ENCODE measurements around the gene AASDH.
"Not testable (repeated sequence)": the region's sequence is repeated elsewhere in the genome, so short reads cannot be mapped to it uniquely, and the experiment has no call there.

Gene AASDH

DNA sequence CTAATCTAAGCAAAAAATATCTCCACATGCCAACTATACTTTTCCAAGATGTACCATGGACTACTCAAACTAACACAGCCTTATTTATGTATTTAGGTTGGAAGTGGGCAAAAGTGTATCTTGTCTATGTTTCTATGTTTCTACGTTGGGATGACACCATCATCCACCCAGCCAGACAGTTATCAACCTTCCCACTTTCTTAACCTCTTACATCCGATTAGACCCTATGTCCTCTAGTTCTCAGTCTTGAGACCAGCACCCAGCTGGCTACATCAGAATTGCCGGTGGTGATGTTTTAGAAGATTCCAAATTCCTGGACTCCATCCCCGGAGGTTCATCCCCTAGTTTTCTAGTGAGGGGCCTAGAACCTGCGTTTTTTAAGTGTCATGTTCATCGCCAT is 1.0 kb upstream of the AASDH start:
- DNase-seq, result no peak

DNA sequence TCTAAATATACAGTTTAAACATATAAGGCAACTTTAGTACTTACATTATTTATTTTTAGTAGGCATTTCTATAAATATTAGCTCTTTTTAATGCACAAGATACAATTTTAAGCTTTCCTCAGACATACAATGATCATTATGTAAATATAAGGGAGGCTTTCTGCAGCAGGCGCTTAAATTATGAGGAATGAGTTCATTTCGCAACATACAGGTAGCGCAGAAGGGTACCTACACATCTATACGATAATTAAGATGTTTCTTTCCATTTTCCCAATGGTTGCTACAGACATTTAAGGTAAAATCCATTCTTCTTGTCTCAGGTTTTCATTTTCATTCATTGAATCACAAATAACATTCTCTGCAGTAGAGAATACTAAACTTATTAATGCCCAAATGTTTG is 1.2 kb downstream of the AASDH start:
- no peak for DNase-seq

DNA sequence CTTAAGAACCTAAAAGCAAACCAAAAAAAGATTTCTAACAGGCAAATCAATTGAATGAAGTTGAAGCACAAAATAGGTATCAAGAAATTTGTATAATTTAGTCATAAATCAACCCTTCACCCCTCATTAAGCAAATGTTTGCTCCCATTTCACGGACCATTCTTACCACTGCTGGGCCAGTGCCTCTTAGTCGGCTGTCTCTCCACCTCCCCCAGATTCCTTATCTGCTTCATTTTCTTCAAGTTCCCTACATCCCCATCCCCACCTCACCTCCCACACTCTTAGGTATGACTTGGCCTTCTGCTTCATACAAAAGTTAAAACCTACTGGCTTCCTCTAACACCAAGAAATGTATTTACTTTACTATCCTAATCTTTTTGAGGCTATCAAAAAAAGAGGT is 11.8 kb downstream of the AASDH start:
- DNase-seq, result no peak

DNA sequence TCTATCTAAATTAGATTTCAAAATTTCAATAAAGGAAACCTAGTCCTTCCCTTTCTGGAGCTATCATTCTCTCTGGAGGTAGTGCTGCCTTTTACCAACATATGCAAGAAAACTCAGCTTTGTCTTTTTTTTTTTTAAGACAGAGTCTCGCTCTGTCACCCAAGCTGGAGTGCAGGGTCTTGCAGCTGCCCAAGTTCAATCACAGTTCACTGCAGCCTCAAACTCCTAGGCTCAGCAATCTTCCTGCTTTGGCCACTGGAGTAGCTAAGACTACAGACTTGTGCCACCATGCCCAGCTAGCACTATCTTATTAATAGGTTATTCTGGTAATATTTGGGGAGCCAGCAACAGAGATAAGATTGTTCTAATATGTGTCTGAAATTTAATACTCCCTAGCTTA is 12.3 kb downstream of the AASDH start:
- no peak for DNase-seq

DNA sequence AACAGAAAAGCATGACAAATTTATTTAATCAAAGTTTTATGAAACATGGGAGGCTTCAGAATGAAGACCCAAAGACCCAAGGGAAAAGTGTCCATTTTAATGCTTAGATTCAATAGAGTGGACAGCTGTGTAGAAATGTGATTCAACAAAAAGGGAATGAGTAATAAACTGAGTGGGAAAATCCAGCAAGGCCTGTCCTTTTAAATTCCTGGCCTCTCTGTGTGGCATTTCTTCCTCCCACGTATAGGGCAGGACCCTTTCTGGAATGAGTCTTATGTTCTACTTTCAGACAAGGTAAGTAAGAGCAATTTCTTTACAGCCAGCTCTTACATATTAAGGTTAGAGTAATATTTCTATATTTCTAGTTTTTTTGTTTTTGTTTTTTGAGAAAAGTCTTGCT is 14.5 kb downstream of the AASDH start:
- DNase-seq, result no peak

DNA sequence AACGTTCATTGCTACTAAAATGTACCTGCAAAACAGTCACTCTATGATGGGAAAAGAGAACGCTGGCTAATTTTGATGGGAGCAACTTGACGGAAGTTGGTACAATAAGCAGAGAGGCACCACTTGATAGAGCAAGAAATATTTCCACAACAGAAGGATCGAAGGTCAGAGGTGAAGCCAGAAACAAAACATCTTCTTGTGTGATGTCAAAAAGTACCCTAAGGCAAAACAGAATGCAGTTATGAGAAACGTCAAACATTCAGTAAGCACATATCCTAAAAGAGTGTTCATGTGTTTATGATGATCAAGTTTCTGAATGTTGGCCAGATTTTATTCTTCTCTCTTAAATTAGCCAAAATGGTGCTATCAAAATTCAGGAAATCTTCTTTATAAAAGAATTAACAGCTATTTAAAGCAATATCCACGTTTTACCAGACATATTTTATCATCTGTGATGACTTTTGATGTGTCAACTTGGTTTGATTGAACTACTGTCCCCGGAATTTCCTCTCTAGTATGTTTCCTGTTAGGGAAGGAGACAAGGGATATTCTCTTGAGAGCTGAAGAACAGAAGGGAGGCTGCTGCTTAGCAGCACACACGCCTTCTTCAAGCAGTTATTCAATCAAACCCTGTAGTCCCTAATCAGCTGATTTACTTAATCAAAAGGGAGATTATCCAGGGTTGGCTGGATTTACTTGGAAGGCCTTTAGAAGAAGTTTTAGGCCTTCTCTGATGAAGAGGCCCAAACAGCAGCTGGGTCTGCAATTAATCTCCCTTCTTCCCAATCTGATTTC is 15.7 kb downstream of the AASDH start:
- no peak for DNase-seq

DNA sequence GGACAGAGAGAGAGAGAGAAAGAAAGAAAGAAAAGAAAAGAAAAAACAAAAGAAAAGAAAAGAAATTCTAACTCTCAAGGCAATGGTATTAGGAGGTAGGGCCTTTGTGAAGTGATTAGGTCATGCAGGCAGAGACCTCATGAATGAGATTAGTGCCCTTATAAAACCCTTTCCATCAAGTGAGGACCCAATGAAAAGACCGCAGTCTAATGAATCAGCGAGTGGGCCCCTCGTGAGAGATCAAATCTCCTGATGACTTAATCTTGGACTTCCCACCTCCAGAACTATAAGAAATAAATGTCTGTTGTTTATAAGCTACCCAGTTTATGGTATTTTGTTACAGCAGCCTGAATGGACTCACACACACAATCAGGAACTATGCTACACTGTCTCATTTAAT is 16.9 kb downstream of the AASDH start:
- no peak for DNase-seq

DNA sequence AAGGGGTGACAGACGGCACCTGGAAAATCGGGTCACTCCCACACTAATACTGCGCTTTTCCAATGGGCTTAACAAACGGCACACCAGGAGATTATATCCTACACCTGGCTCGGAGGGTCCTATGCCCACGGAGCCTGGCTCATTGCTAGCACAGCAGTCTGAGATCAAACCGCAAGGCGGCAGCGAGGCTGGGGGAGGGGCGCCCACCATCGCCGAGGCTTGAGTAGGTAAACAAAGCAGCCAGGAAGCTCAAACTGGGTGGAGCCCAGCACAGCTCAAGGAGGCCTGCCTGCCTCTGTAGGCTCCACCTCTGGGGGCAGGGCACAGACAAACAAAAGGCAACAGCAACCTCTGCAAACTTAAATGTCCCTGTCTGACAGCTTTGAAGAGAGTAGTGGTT is 24.3 kb downstream of the AASDH start:
- not testable (repeated sequence) for DNase-seq

DNA sequence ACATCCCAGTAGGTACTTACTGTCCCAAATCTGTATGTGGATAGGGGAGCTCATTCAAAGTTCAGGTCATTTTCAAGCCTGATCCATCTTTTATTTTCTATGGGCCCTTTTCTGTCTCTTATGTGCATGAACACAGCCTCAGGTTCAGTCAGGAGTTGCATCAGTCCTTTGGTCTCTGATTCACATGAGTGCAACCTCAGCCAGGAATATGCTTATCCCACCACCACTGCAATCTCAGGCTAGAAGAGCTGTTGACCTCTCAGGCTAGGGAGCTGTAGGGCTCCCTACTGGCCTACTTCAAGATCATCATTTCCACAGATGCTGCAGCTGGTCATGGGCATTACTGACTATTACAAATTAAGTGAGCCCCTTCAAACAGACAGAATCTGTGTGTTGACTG is 27.2 kb downstream of the AASDH start:
- DNase-seq, result no peak

DNA sequence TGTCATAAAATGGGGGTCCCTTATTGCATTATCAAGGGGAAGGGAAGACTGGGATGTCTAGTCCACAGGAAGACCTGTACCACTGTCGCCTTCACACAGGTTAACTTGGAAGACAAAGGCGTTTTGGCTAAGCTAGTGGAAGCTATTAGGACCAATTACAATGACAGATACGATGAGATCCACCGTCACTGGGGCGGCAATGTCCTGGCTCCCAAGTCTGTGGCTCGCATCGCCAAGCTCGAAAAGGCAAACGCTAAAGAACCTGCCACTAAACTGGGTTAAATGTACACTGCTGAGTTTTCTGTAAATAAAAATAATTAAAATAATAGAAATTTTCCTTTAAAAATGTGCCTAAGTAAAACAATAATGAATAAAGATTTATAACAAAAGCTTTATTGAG is 30.6 kb downstream of the AASDH start:
- DNase-seq, result no peak

DNA sequence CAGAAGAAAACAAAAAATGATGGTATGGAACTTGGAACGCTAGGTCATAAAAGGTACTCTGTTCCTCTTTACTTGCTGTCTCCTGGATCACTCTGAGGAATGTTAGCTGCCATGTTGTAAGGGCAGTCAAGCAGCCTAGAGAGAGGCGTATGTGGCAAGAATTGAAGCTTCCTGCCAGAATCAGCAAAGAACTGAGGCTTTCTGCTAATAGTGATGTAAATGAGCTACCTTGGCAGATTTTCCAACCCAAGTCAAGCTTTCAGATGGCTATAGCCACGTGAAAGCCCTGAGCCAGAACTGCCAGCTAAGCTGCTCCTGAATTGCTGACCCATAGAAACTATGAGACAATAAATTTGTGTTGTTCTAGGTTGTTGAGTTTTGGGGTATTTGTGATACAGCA is 38.7 kb downstream of the AASDH start:
- DNase-seq, result no peak

DNA sequence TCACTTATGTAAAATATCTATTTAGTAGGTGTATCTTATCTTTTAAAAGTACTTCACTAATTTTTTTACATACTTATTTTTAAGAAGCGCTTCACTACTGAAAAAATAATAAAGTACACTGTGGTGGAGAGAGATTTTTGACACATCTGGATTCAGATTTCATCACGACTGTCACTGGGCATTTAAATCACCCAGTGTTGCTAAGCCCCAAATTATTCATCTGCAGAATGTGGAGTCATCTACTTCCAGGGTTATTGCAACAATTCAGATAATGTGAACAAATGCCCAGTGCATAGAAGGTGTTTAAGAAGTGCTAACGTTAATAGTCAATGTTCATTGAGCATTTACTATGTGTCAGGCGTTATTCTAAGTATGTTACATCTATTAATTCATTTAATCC is 41.8 kb downstream of the AASDH start:
- DNase-seq, result no peak

DNA sequence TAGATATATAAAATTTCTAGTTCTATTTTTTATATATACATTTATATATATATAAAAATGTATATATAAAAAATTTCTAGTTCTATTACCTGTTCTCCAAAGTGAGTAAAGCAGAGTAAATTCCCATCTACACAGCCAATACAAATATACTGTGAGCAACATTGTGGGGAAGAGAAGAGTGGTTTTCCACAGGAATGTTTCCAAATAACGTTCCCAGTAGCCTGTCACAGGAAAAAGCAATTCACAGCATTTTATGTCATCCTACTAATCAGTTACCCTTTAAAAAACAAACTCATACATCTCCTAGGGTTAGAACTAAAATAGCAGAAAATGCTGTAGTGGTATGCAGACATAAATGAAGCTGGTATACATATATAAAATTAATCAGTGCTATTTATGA is 44.5 kb downstream of the AASDH start:
- no peak for DNase-seq

DNA sequence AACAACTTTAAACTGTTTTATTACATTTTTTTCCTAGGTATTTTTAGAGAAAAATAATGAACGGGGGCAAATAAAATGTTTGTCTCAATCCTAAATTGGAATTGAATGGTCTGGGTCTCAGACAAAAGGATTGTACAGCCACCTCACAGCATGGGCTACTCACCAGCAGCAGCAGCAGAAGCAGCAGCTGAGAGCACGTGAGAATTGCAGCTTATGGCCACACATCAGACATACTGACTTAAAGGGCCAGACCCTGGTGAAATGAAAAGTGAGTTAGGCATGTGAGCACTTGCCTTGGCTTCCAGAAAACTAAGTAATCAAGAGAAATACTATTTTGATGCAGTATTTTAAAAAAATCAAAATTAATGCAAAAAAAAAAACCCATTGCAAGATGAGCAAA is 56.6 kb downstream of the AASDH start:
- no peak for DNase-seq

DNA sequence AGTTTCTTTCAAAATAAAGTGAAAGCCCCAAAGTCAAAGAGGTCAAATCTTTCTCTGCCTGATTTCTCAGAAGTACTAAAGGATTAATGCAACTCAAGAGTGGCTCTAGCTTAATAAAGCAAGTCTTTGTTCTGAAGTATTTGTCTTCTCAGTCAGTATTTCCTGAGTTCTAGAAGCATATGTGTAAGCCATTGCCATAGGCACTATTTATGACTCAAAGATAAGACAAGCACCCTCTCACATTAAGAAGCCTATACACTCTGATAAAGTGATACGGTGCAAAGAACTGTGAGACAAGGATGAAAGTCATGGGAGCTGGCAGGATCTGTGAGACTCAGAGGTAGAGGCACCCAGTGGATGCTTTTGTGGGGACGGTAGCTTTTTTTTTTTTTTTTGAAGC is 60.9 kb downstream of the AASDH start:
- no peak for DNase-seq

DNA sequence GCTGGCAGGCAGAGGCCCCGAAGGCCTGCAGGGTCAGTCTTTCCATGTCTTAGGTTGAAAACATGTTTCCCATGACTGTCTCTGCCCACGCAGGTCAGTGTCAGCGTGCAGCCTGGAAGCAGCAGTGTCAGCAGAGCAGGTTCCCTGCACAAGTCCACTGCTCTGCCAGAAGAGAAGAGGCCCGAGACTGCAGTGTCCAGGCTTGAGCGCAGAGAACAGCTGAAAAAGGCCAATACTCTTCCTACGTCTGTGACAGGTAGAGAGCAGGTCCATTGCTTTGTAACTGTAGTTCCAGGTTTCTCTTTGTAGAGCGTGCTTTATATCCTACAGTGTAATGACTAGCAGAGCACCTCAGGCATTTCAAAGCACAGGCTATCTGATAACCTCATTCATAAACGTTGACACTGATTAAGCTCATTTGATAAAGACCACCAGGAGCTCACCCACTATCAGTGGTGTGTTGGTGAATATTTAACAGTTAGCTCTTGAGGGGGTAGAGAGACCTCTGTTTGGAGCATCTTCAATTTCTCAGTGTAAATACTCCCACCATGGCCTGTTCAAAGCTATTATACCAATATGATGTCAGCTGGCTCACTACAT is 63.2 kb downstream of the AASDH start:
- no peak for DNase-seq

DNA sequence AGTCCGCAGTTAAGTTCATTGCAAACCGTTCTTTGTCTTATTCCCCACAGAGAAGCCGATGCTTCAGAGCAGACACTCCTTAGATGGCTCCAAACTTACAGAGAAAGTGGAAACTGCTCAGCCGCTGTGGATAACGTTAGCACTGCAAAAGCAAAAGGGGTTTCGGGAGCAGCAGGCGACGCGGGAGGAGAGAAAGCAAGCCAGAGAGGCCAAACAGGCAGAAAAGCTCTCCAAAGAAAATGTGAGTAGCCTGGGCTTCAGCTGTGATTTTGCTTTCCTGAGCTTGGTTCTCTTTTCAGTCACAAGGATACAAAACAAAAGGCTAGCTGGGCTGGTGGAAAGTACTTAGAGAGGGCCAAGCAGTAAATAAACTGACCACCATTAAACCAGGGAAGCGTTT is 64.0 kb downstream of the AASDH start:
- DNase-seq, result no peak

DNA sequence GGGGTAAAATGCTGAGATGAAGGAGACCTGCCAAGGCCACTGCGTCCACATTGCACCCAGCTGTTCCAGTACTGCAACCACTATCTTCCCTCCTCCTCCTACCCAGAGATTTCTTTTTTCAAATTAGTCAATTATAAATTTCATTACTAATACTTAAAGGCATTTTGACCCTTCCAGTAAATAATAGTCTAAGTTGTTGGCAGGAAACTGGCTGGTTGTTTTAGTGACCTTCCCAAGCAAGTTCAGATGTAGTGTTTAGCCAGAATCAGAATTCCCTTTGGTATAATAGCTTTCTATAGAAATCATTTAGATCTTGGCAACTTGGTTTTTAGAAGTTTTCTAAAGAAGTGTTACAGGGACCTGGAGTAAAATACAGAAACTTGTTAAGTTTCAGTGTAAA is 66.0 kb downstream of the AASDH start:
- DNase-seq, result no peak

DNA sequence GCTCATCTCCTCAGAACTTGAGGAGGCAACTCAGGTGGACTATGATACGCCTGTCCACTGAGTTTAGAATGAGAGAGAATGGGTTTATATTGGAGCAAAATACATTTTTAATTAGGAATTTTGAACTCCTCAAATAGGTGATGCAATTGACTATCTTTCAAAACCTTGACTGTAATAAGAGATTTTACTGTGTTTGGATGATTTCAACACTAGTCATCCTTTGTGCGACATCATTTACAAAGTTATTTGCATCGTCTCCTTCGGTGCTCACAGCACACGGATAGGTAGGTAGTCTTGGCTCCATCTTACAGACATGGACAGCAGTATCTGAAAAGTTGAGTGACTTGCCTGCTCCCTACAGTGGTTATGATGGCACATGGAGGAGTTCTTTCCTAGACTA is 67.0 kb downstream of the AASDH start:
- DNase-seq, result no peak

DNA sequence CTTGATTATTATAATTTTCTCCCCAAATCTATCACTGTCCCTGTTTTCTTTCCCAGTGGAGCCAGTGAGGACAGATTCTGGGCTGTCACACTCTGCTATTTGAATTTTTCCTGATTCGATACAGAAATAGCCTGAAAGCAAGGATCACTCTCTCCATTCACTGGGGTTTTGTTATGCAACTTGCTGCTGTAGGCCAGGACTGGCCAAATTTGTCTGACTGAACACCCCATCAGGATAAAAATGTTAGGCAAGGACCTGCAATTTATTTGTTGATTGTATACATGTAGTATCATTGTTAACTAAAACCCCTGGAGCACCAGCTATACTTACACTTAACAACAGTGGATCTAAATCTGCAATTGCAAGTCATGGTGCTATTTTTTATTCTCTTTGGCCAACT is 68.7 kb downstream of the AASDH start:
- DNase-seq, result no peak

DNA sequence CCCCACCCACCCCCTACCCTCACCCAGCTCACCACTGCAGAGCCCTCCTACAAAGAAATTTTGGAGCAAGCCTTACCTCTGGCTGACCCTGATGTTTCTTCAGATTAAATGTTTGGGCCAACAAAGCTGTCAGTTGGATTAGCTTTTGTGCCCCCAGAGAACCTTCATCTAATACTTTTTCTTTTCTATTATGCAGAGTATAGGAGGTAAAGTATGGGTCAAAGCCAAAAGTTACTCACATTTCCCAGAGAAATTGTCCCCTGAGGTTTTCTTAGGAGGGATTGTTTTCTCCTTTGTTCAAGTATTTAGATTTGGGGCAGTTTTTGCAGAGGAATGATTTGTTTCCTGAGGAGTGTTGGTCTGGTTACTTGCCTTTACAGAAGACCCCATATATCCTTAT is 69.5 kb downstream of the AASDH start:
- no peak for DNase-seq

DNA sequence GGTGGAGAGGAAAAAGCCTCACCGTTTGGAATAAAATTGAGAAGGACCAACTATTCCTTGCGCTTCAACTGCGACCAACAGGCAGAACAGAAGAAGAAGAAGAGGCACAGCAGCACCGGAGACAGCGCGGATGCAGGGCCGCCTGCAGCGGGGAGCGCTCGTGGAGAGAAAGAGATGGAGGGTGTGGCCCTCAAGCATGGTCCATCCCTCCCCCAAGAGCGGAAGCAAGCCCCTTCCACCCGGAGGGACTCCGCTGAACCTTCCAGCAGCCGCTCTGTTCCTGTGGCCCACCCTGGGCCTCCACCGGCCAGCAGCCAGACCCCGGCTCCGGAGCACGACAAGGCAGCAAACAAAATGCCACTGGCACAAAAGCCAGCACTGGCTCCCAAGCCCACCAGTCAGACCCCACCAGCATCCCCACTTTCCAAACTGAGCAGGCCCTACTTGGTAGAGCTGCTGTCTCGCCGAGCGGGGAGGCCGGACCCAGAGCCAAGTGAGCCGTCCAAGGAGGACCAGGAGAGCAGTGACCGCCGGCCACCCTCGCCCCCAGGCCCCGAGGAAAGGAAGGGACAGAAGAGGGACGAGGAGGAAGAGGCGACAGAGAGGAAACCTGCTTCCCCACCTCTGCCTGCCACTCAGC is 71.2 kb downstream of the AASDH start:
- no peak for DNase-seq

DNA sequence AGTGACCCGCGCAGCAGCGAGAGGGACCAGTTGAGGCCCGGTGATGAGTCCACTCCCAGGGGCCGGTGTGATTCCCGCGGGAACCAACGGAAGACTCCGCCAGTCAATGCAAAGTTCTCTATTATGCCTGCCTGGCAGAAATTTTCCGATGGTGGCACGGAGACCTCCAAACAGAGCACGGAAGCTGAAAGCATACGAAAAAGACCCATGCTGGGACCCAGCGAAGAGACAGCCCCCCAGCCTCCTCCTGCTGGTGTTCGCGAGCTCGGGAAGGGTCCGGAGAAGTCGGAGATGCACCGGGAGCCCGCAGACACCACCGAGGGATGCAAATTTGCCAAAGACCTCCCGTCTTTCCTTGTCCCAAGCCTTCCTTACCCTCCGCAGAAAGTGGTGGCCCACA is 71.7 kb downstream of the AASDH start:
- no peak for DNase-seq

DNA sequence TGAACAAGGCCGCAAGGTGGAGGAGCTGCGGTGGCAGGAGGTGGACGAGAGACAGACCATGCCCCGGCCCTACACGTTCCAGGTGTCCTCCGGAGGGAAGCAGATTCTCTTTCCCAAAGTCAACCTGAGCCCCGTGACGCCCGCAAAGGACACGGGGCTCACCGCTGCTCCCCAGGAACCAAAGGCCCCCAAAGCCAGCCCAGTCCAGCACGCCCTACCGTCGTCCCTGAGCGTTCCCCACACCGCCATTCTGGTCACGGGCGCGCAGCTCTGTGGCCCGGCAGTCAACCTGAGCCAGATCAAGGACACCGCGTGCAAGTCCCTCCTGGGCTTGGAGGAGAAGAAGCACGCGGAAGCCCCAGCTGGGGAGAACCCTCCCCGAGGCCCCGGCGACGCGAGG is 72.2 kb downstream of the AASDH start:
- no peak for DNase-seq
